Osteocyte (in vitro differentiated cells): ENCODE measurements around the gene WHRN. TPM values are rescaled to one million over a fixed set of nuclear protein-coding genes. Genes with fewer than 3 reads are reported as not detected.

Experiments
- DNase-seq: peaks from one replicate; pipeline ENCODE4 v3.0.0; 2021; ENCODE audit warnings: mixed read lengths; ENCODE audit not compliant: unreplicated experiment; ENCODE audit errors: extremely low spot score
- H3K27ac Mint-ChIP-seq: one replicate; pipeline ENCODE4 v1.8.0; 2021; ENCODE audit warnings: mild to moderate bottlenecking, mixed read lengths; ENCODE audit not compliant: unreplicated experiment
- H3K27me3 Mint-ChIP-seq: one replicate; pipeline ENCODE4 v1.8.0; 2021; ENCODE audit warnings: mixed read lengths; ENCODE audit not compliant: unreplicated experiment
- H3K36me3 Mint-ChIP-seq: one replicate; pipeline ENCODE4 v1.8.0; 2021; ENCODE audit warnings: mixed read lengths; ENCODE audit not compliant: unreplicated experiment
- H3K4me1 Mint-ChIP-seq: one replicate; pipeline ENCODE4 v1.8.0; 2021; ENCODE audit warnings: mixed read lengths; ENCODE audit not compliant: unreplicated experiment
- H3K4me3 Mint-ChIP-seq: one replicate; pipeline ENCODE4 v1.8.0; 2021; ENCODE audit warnings: mild to moderate bottlenecking, moderate library complexity, mixed read lengths; ENCODE audit not compliant: unreplicated experiment
- H3K9me3 Mint-ChIP-seq: one replicate; pipeline ENCODE4 v1.8.0; 2021; ENCODE audit warnings: mixed read lengths; ENCODE audit not compliant: unreplicated experiment
- total RNA-seq: library from RNA; stranded (reverse); gene quantifications from 2 replicates; pipeline ENCODE4 v1.2.1, GENCODE V29; 2021
- TF ChIP-seq, protein P1 (sequence below): fragments of 200-600 bp; sonication (generic); IDR thresholded peaks from 2 replicates; pipeline ENCODE4 v1.5.0; 2021; ENCODE audit warnings: antibody characterized with exemption, mild to moderate bottlenecking, moderate library complexity

The WHRN gene
- total RNA-seq, 1 donor from 2014 or later: 12.0 TPM

DNA sequence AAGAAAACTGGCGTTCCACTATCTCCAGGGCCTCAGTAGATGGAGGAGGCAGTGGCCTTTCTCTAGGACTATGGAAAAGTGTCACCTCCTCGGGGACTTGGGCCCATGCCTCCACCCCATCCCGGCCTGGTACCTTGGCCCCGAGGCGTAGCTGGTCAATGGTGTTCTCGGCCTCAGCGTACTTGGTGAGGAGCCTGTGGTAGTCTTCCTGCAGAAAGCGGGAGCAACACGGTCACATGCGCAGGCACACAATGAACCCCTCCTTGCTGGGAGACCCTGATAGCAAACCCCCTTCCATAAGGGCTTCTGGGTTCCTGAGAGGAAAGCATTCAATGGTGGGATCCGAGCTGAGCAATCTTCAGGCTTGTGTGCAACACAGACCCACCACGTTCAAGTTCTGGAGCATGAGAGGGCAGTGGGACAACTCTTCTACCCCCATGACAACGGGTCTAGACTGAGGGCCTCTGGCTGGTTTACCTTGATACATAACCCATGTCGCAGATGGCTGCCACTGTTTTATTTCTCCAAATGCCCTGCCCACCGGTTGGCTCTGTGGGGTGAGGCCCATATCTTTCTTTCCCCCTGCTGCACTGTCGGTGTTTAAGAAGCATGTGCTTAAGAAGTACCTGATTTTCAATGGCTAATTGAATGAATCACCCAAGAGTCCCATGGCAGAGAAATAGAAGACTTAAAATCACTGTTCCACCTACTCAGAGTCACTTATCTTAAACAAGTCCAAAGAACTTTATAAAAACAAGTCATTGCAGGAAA lies 131.1 kb downstream of the WHRN start:
- DNase-seq: no peak
- no peaks in the 10 kb centered on the region for H3K27me3 Mint-ChIP-seq
- H3K4me1 Mint-ChIP-seq: peaks cover 3% of the 10 kb centered on the region
- H3K27ac Mint-ChIP-seq: no peak overlapping the region
- H3K4me3 Mint-ChIP-seq: no peak overlapping the region
- H3K9me3 Mint-ChIP-seq: no peaks in the 10 kb centered on the region
- peaks cover 37% of the 10 kb centered on the region for H3K36me3 Mint-ChIP-seq
- TF ChIP-seq, protein P1, sequence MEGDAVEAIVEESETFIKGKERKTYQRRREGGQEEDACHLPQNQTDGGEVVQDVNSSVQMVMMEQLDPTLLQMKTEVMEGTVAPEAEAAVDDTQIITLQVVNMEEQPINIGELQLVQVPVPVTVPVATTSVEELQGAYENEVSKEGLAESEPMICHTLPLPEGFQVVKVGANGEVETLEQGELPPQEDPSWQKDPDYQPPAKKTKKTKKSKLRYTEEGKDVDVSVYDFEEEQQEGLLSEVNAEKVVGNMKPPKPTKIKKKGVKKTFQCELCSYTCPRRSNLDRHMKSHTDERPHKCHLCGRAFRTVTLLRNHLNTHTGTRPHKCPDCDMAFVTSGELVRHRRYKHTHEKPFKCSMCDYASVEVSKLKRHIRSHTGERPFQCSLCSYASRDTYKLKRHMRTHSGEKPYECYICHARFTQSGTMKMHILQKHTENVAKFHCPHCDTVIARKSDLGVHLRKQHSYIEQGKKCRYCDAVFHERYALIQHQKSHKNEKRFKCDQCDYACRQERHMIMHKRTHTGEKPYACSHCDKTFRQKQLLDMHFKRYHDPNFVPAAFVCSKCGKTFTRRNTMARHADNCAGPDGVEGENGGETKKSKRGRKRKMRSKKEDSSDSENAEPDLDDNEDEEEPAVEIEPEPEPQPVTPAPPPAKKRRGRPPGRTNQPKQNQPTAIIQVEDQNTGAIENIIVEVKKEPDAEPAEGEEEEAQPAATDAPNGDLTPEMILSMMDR: no peak

DNA sequence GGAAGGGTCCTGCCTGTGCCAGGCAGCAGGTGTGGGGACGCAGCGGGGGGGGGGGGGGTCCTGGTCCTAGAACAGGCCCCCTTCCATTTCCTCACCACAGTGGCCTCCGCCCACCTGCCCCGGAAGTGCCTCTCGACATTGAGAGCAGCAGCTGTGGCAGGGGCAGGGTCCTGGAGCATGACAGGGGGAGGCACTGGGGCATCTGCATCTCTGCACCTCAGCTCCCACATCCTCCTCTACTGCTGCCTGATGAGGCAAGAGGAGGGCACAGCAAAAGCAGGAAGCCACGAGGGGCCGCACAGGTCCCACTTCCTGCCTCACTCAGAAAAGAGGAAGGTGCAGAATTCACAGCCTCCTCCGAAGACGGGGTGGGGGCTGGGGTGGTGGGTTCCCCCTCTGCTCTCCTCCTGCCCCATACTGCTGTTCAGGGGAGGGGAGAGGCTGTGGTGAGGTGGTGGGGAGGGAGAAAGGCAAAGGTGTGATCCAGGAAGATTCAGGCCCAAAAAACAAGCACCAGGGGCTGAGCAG lies 132.3 kb downstream of the WHRN start:
- Mint-ChIP-seq H3K36me3 (peaks cover 33% of the 10 kb centered on the region), H3K27me3 (no peaks in the 10 kb centered on the region), H3K4me1 (peaks cover 3% of the 10 kb centered on the region), H3K27ac (no peak overlapping the region), H3K4me3 (no peak overlapping the region), H3K9me3 (no peaks in the 10 kb centered on the region)
- TF ChIP-seq, protein P1: no peak
- DNase-seq: no peak

DNA sequence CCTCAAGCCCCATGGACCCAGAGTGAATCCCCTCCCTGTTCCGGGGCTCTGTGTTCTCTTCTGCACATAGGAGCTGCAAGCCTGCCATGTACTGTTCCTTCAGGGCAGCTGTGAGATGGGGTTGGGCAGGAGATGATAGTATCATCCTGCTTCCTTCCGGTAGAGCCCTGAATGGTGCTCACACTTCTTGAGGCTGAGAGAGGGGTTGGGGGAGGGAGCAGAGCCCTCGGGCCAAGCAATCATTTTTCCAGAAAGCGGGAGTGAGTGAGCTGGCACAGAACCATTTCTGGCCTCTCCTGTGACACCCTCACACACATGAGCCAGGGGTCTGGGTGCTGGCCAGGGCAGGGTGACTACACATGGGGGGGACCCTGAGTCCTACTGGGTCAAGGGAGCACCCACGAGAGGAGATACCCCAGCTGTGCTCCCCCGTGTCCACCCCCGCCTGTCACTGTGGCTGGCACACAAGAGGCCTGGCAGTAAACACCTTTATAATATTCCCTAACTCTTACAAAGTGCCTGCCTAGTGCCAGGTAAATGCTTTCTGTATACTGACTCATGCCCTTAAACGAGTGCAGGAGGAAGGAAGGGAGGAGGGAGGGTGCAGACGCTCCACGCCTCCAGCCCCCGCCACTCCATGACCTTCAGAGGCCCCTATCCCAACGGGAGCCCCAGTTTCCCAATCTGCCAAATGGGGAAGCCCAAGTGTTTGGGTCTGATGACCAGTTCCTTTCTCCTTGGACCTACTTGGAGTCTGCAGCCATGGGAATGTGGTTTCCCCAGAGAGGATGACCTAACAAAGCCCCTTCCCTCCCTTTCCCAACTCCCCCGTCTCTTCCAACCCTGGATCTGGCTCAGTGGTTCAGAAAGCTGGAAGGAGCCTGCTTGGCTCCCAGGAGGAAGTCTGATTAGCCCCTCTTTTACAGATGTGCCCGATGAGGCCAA lies 133.0 kb downstream of the WHRN start:
- no peaks in the 10 kb centered on the region for H3K27me3 Mint-ChIP-seq
- H3K36me3 Mint-ChIP-seq: peaks cover 32% of the 10 kb centered on the region
- no peak overlapping the region for H3K4me3 Mint-ChIP-seq
- TF ChIP-seq, protein P1: no peak
- no peak overlapping the region for H3K27ac Mint-ChIP-seq
- peaks cover 6% of the 10 kb centered on the region for H3K4me1 Mint-ChIP-seq
- DNase-seq: no peak
- H3K9me3 Mint-ChIP-seq: no peaks in the 10 kb centered on the region

DNA sequence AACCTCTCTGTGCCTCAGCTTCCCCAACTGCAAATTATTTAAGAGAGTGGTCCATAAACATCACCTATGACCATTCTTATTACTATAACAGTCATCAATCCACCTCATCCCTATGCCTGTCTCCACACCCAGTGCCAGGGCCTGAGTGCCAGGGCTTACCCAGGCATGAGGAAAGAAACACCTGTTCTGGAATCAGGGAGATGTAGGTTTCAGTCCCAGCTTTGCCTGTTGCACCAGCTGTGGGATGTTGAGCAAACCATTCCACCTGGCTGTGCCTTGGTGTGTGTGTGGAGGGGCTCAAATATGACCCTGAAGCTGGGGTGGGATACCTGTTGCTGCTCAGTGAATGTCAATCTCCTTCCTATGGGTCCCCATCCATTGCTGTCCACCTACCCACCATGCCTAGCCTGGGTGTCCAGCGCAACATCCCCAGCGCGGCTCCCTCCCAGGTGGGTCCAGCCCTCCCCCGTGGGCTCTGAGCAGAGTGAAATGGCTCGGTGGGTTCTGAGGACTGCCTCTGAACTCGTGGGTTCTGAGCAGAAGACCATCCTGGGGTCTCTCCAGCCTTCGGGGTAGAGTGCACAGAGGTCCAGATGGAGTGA lies 133.8 kb downstream of the WHRN start:
- H3K9me3 Mint-ChIP-seq: no peaks in the 10 kb centered on the region

More for the DNA sequence above, 133.8 kb downstream of the WHRN start:
- H3K4me3 Mint-ChIP-seq: no peak overlapping the region
- no peak overlapping the region for H3K27ac Mint-ChIP-seq
- peaks cover 14% of the 10 kb centered on the region for H3K4me1 Mint-ChIP-seq
- no peak for DNase-seq
- TF ChIP-seq, protein P1: no peak
- no peaks in the 10 kb centered on the region for H3K27me3 Mint-ChIP-seq
- peaks cover 28% of the 10 kb centered on the region for H3K36me3 Mint-ChIP-seq
